Hepatocyte (in vitro differentiated cells): ENCODE measurements around the gene PACS1. TPM values are rescaled to one million over a fixed set of nuclear protein-coding genes. Genes with fewer than 3 reads are reported as not detected.

Source experiments
- DNase-seq: peaks from one replicate; pipeline ENCODE4 v3.0.0-alpha.2; 2016; ENCODE audit warnings: low spot score
- H2AFZ ChIP-seq: fragments of 200-600 bp; sonication (generic); 2 replicates; pipeline ENCODE4 v1.6.0; 2016; ENCODE audit warnings: antibody characterized with exemption, mild to moderate bottlenecking
- H3K27ac ChIP-seq: fragments of 200-600 bp; sonication (generic); 2 replicates; pipeline ENCODE4 v1.5.1; 2016; ENCODE audit warnings: mild to moderate bottlenecking
- H3K27me3 ChIP-seq: fragments of 200-600 bp; sonication (generic); 2 replicates; pipeline ENCODE4 v1.6.1; 2016
- H3K36me3 ChIP-seq: fragments of 200-600 bp; sonication (generic); replicated peaks from 2 replicates; pipeline ENCODE4 v1.5.1; 2016; ENCODE audit warnings: low read depth; ENCODE audit not compliant: insufficient read depth
- H3K4me1 ChIP-seq: fragments of 200-600 bp; sonication (generic); 2 replicates; pipeline ENCODE4 v1.5.1; 2016; ENCODE audit warnings: mild to moderate bottlenecking, moderate library complexity; ENCODE audit not compliant: insufficient read depth
- H3K4me2 ChIP-seq: fragments of 200-600 bp; sonication (generic); 2 replicates; pipeline ENCODE4 v1.6.0; 2016
- H3K4me3 ChIP-seq: fragments of 200-600 bp; sonication (generic); 2 replicates; pipeline ENCODE4 v1.5.1; 2016; ENCODE audit warnings: mild to moderate bottlenecking
- H3K79me2 ChIP-seq: fragments of 200-600 bp; sonication (generic); 2 replicates; pipeline ENCODE4 v1.6.0; 2017; ENCODE audit warnings: mild to moderate bottlenecking
- H3K9me2 ChIP-seq: fragments of 200-600 bp; sonication (generic); replicated peaks from 2 replicates; pipeline ENCODE4 v1.6.0; 2017; ENCODE audit warnings: mild to moderate bottlenecking; ENCODE audit not compliant: insufficient read depth
- H3K9me3 ChIP-seq: fragments of 200-600 bp; sonication (generic); 2 replicates; pipeline ENCODE4 v1.5.1; 2016; ENCODE audit warnings: low read depth, mild to moderate bottlenecking
- H4K20me1 ChIP-seq: fragments of 200-600 bp; sonication (generic); 2 replicates; pipeline ENCODE4 v1.6.0; 2016; ENCODE audit warnings: mild to moderate bottlenecking; ENCODE audit not compliant: insufficient read depth, poor library complexity, severe bottlenecking
- EZH2 ChIP-seq: fragments of 200-600 bp; sonication (generic); IDR thresholded peaks from 2 replicates; pipeline ENCODE4 v1.6.1; 2016; ENCODE audit warnings: antibody characterized with exemption, mild to moderate bottlenecking, borderline replicate concordance
- EZH2phosphoT487 ChIP-seq: fragments of 200-600 bp; sonication (generic); IDR thresholded peaks from one replicate; pipeline ENCODE4 v1.6.1; 2018; ENCODE audit warnings: antibody characterized with exemption, mild to moderate bottlenecking, low read depth, moderate library complexity; ENCODE audit not compliant: unreplicated experiment, severe bottlenecking
- WGBS: methylation state at CpG from one replicate; pipeline ENCODE4 v1.1.6; 2016; ENCODE audit warnings: low lambda C conversion rate; ENCODE audit errors: missing lambda C conversion rate; 5-methylcytosine and 5-hydroxymethylcytosine counted together
- polyA plus RNA-seq: library from polyadenylated mRNA; unstranded; fragments of >200 nt; fragmentation: Nextera tagmentation; extraction: Ambion mirVana; gene quantifications from 2 replicates; pipeline ENCODE4 v1.2.1, GENCODE V29; 2016
- total RNA-seq: library from RNA; depleted of rRNA; stranded (reverse); fragments of >200 nt; gene quantifications from 2 replicates; pipeline ENCODE4 v1.2.3, GENCODE V29; 2014
- TF ChIP-seq, protein P1 (sequence below): fragments of 200-600 bp; sonication (generic); IDR thresholded peaks from 2 replicates; pipeline ENCODE4 v1.5.1; 2016; ENCODE audit warnings: antibody characterized with exemption, mild to moderate bottlenecking; ENCODE audit not compliant: poor library complexity

The PACS1 gene
- total and polyA plus RNA-seq, 2 experiments from 2014 or later, result 28.2 to 71.5 TPM

DNA sequence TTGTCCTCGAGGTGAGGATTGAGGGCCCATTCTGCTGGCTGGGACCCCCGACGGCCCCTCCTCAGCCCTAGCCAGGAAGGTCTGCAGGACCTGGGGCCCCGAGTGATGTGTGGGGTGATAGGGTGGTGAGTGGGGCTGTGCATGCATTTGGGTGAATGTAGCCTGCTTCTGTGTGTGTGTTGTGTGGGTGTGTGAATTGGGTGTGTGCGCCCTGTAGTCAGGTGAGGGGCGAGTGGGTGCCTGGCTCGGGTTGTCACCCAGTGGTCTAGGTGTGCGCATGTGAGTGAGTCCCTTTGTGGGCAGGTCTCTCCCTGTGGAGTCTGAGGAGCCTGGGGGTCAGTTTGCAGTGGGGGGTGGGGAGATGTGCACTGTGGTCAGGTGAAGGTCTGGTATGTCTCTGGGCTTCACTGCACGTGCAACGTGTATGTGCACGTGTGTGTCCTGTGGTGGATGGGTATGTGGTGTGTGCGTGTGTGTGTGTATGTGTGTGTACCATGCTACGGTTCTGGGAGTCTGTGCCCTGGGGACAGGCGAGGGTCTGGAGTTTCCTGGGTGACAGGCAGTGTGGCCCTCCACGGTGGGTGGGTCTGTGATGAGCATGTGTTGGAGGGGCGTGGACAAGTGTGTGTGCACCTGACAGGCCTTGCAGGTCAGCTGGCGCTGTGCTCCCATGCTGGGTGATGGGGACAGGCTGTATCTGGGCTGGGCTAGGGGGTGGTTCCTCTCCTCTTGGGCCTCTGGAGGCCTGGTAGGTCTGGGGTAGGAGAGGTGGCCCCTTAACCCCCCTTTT lies 222.7 kb downstream of the PACS1 start:
- no peak for TF ChIP-seq EZH2phosphoT487
- no peak for TF ChIP-seq EZH2
- TF ChIP-seq, protein P1, sequence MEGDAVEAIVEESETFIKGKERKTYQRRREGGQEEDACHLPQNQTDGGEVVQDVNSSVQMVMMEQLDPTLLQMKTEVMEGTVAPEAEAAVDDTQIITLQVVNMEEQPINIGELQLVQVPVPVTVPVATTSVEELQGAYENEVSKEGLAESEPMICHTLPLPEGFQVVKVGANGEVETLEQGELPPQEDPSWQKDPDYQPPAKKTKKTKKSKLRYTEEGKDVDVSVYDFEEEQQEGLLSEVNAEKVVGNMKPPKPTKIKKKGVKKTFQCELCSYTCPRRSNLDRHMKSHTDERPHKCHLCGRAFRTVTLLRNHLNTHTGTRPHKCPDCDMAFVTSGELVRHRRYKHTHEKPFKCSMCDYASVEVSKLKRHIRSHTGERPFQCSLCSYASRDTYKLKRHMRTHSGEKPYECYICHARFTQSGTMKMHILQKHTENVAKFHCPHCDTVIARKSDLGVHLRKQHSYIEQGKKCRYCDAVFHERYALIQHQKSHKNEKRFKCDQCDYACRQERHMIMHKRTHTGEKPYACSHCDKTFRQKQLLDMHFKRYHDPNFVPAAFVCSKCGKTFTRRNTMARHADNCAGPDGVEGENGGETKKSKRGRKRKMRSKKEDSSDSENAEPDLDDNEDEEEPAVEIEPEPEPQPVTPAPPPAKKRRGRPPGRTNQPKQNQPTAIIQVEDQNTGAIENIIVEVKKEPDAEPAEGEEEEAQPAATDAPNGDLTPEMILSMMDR, result no peak
- 80% methylated on average over 17 of the region's 17 CpGs for WGBS
- Histone ChIP-seq H3K9me3 (no peaks in the 10 kb centered on the region), H3K9me2 (no peaks in the 10 kb centered on the region), H3K36me3 (no peaks in the 10 kb centered on the region), H4K20me1 (no peaks in the 10 kb centered on the region), H3K4me1 (peaks cover 13% of the 10 kb centered on the region), H3K27ac (no peak overlapping the region), H3K4me2 (peak overlapping the region; percentile 92), H2AFZ (no peak overlapping the region), H3K79me2 (peaks cover 8% of the 10 kb centered on the region), H3K27me3 (peaks cover 30% of the 10 kb centered on the region), H3K4me3 (no peak overlapping the region)
- no peak for DNase-seq

DNA sequence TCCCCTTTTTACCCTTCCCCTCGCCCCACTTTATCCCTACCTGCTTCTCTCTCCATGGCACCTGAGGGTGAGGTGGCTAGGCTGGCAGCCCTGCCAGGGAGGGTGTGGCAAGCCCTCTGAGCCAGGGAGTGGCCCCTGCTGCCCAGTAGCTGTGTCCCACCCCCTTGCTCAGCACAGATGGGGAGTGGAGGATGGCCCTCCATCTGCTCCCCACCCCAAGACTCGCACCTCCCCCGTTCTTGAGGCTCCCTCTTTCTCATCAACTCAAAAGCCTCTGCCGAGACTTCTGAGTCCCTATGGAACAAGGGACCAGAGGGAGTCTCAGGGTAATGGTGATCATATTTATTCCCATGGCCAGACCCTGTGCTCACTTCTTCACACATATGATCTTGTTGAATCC lies 223.3 kb downstream of the PACS1 start:
- Histone ChIP-seq H3K4me3 (no peak overlapping the region), H2AFZ (no peak overlapping the region), H4K20me1 (no peaks in the 10 kb centered on the region), H3K9me2 (no peaks in the 10 kb centered on the region), H3K9me3 (no peaks in the 10 kb centered on the region), H3K27ac (no peak overlapping the region), H3K79me2 (peaks cover 2% of the 10 kb centered on the region), H3K4me2 (no peak overlapping the region), H3K4me1 (peaks cover 7% of the 10 kb centered on the region), H3K27me3 (peaks cover 30% of the 10 kb centered on the region), H3K36me3 (no peaks in the 10 kb centered on the region)
- no peak for DNase-seq
- no peak for TF ChIP-seq EZH2
- TF ChIP-seq EZH2phosphoT487, result no peak
- TF ChIP-seq, protein P1, result no peak
- WGBS, result 84% methylated on average over 4 of the region's 4 CpGs

DNA sequence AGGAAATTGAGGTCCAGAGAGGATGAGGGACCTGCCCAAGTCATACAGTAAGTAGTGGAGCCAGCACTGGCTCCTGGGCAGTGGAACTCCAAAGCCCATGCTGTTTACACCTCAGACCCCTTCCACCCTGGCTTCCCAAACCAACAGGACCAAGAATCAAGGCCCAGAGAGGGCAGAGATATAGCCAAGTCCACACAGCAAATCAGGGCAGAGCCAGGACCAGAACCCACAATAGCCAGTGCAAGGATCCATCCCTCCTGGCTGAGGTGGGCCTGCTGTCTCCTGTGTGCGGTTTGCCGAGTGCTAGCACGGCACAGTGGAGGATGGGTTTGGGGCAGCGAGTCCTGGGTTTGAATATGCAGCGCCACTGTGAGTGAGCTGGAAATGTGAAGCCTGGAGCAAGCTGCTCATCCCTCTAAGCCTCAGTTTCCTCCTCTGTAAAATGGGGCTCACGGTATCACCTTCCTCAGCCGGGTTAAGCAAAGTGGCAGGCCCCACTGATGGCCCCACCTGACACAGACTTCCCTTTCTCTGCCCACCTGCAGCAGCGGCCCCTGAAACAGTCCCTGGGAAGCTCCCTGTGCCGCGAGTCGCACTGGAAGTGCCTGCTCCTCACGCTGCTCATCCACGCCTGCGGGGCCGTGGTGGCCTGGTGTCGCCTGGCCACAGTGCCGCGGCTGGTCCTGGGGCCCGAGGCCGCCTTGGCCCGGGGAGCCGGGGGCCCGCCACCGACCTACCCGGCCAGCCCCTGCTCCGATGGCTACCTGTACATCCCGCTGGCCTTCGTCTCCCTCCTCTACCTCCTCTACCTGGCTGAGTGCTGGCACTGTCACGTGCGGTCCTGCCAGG lies 223.9 kb downstream of the PACS1 start:
- no peaks in the 10 kb centered on the region for H4K20me1 ChIP-seq
- H3K4me3 ChIP-seq, result no peak overlapping the region
- no peak overlapping the region for H3K27ac ChIP-seq
- H3K36me3 ChIP-seq, result no peaks in the 10 kb centered on the region
- H3K27me3 ChIP-seq, result peaks cover 30% of the 10 kb centered on the region
- H3K79me2 ChIP-seq, result no peaks in the 10 kb centered on the region
- peaks cover 7% of the 10 kb centered on the region for H3K4me1 ChIP-seq
- H3K4me2 ChIP-seq, result no peak overlapping the region
- no peak for DNase-seq
- 92% methylated on average over 30 of the region's 30 CpGs for WGBS
- H3K9me2 ChIP-seq, result no peaks in the 10 kb centered on the region
- no peaks in the 10 kb centered on the region for H3K9me3 ChIP-seq
- no peak overlapping the region for H2AFZ ChIP-seq
- TF ChIP-seq EZH2phosphoT487 (no peak), EZH2 (no peak)
- TF ChIP-seq, protein P1, result no peak

Other genes starting within 250 kb of the PACS1 start
- 2.3 and 2.9 TPM in 2 replicates for gene SNX32, start 236.3 kb upstream of the PACS1 start, total RNA-seq
- 5.1 and 6.0 TPM in 2 replicates for gene SNX32, start 236.3 kb upstream of the PACS1 start, polyA plus RNA-seq
- gene CFL1, start 212.1 kb upstream of the PACS1 start, total RNA-seq, result 720 and 758 TPM in 2 replicates
- gene CFL1, start 212.1 kb upstream of the PACS1 start, polyA plus RNA-seq, result 1,698 and 1,708 TPM in 2 replicates
- gene MUS81, start 209.8 kb upstream of the PACS1 start, total RNA-seq, result 22.3 and 23.8 TPM in 2 replicates
- gene MUS81, start 209.8 kb upstream of the PACS1 start, polyA plus RNA-seq, result 47.0 and 51.7 TPM in 2 replicates
- gene EFEMP2, start 197.5 kb upstream of the PACS1 start, total RNA-seq, result 65.2 and 69.7 TPM in 2 replicates
- 197 and 230 TPM in 2 replicates for gene EFEMP2, start 197.5 kb upstream of the PACS1 start, polyA plus RNA-seq
- gene CTSW, start 190.4 kb upstream of the PACS1 start, total RNA-seq, result not detected in 2 replicates
- 0.15 and 0.56 TPM in 2 replicates for gene CTSW, start 190.4 kb upstream of the PACS1 start, polyA plus RNA-seq
- gene FIBP, start 181.8 kb upstream of the PACS1 start, total RNA-seq, result 72.6 and 74.9 TPM in 2 replicates
- gene FIBP, start 181.8 kb upstream of the PACS1 start, polyA plus RNA-seq, result 93.6 and 101 TPM in 2 replicates
- 15.1 and 21.5 TPM in 2 replicates for gene CCDC85B, start 179.6 kb upstream of the PACS1 start, total RNA-seq
- gene CCDC85B, start 179.6 kb upstream of the PACS1 start, polyA plus RNA-seq, result 38.2 and 41.6 TPM in 2 replicates
- 4.5 and 4.7 TPM in 2 replicates for gene FOSL1, start 169.9 kb upstream of the PACS1 start, total RNA-seq
- 16.5 and 20.1 TPM in 2 replicates for gene FOSL1, start 169.9 kb upstream of the PACS1 start, polyA plus RNA-seq
- 20.8 and 26.3 TPM in 2 replicates for gene C11orf68, start 151.2 kb upstream of the PACS1 start, total RNA-seq
- 53.2 and 59.3 TPM in 2 replicates for gene C11orf68, start 151.2 kb upstream of the PACS1 start, polyA plus RNA-seq
- 59.1 and 65.3 TPM in 2 replicates for gene DRAP1, start 150.8 kb upstream of the PACS1 start, total RNA-seq
- 158 and 173 TPM in 2 replicates for gene DRAP1, start 150.8 kb upstream of the PACS1 start, polyA plus RNA-seq
- not detected in 2 replicates for gene TSGA10IP, start 124.8 kb upstream of the PACS1 start, total RNA-seq
- not detected in 2 replicates for gene TSGA10IP, start 124.8 kb upstream of the PACS1 start, polyA plus RNA-seq
- gene SART1, start 108.5 kb upstream of the PACS1 start, total RNA-seq, result 10.9 and 32.5 TPM in 2 replicates
- 34.1 and 37.5 TPM in 2 replicates for gene SART1, start 108.5 kb upstream of the PACS1 start, polyA plus RNA-seq
- gene EIF1AD, start 68.1 kb upstream of the PACS1 start, total RNA-seq, result 25.6 and 27.0 TPM in 2 replicates
- gene EIF1AD, start 68.1 kb upstream of the PACS1 start, polyA plus RNA-seq, result 19.4 and 24.8 TPM in 2 replicates
- 22.8 and 37.8 TPM in 2 replicates for gene BANF1, start 67.8 kb upstream of the PACS1 start, total RNA-seq
- gene BANF1, start 67.8 kb upstream of the PACS1 start, polyA plus RNA-seq, result 197 and 215 TPM in 2 replicates
- 3.0 and 4.4 TPM in 2 replicates for gene CST6, start 58.3 kb upstream of the PACS1 start, total RNA-seq
- gene CST6, start 58.3 kb upstream of the PACS1 start, polyA plus RNA-seq, result 9.4 and 17.6 TPM in 2 replicates
- not detected in 2 replicates for gene CATSPER1, start 43.8 kb upstream of the PACS1 start, total RNA-seq
- gene CATSPER1, start 43.8 kb upstream of the PACS1 start, polyA plus RNA-seq, result not detected in 2 replicates
- 0.68 and 0.80 TPM in 2 replicates for gene GAL3ST3, start 21.1 kb upstream of the PACS1 start, total RNA-seq
- gene GAL3ST3, start 21.1 kb upstream of the PACS1 start, polyA plus RNA-seq, result 1.1 and 2.6 TPM in 2 replicates
- 109 and 120 TPM in 2 replicates for gene SF3B2, start 17.9 kb upstream of the PACS1 start, total RNA-seq
- gene SF3B2, start 17.9 kb upstream of the PACS1 start, polyA plus RNA-seq, result 155 and 170 TPM in 2 replicates
- gene KLC2, start 187.4 kb downstream of the PACS1 start, total RNA-seq, result 13.4 and 19.2 TPM in 2 replicates
- 28.8 and 35.3 TPM in 2 replicates for gene KLC2, start 187.4 kb downstream of the PACS1 start, polyA plus RNA-seq
- 87.9 and 88.4 TPM in 2 replicates for gene RAB1B, start 198.4 kb downstream of the PACS1 start, total RNA-seq
- gene RAB1B, start 198.4 kb downstream of the PACS1 start, polyA plus RNA-seq, result 17.5 and 19.9 TPM in 2 replicates
- gene CNIH2, start 207.9 kb downstream of the PACS1 start, total RNA-seq, result 0.36 and 1.7 TPM in 2 replicates
- gene CNIH2, start 207.9 kb downstream of the PACS1 start, polyA plus RNA-seq, result 6.2 and 7.3 TPM in 2 replicates
- gene YIF1A, start 218.9 kb downstream of the PACS1 start, total RNA-seq, result 111 and 132 TPM in 2 replicates
- 265 and 267 TPM in 2 replicates for gene YIF1A, start 218.9 kb downstream of the PACS1 start, polyA plus RNA-seq
- gene TMEM151A, start 221.6 kb downstream of the PACS1 start, total RNA-seq, result 20.6 and 21.4 TPM in 2 replicates
- gene TMEM151A, start 221.6 kb downstream of the PACS1 start, polyA plus RNA-seq, result 36.4 and 48.6 TPM in 2 replicates
- 19.9 and 24.6 TPM in 2 replicates for gene CD248, start 246.8 kb downstream of the PACS1 start, total RNA-seq
- gene CD248, start 246.8 kb downstream of the PACS1 start, polyA plus RNA-seq, result 210 and 250 TPM in 2 replicates